ENCODE data around the gene APOL1.

- no peak for TF ChIP-seq GABPA (IDR thresholded peaks at IDR 0.05; ENCODE audit: low read depth)
- TF ChIP-seq TAF1 (IDR thresholded peaks at IDR 0.05; ENCODE audit: borderline replicate concordance, low read depth, low read length) = no peak
- no peak for TF ChIP-seq EP300 (IDR thresholded peaks at IDR 0.05; ENCODE audit: borderline replicate concordance in 1 of 2, low read depth in 1 of 2, low read length in 1 of 2)
- no peak for TF ChIP-seq TCF12 (IDR thresholded peaks at IDR 0.05)
Measured at GRCh38 chr22:36286096-36286957, 33.4 kb downstream of the APOL1 start.
